Measurements from ENCODE around the gene MRPL22. TPM values are rescaled to one million over a fixed set of nuclear protein-coding genes. Genes with fewer than 3 reads are reported as not detected.

MRPL22 gene
- total RNA-seq, 1 donor from 2014 or later: 34.6 TPM

DNA sequence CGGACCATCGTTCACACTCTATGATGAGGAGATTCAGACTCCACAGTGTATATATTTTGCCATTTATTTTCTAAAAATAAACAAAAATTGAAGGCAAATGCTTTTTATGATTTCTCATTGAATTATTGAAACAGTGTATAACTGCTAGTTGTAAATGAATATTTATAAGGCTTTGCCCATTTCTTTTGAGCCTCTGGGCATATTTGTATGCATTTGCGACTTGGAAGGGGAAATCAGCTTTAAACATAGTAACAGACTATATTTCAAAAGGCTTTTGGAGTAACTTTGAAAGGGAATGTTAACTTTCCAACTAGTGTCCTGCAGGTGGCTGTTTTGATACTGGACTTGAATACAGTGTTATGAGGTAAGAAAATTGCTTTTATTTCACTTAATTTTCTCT lies 26.0 kb downstream of the MRPL22 start:
- DNase-seq (ENCODE audit: low spot score): no peak
- Mint-ChIP-seq H3K36me3 (ENCODE audit: low read depth) (peaks cover 7% of the 10 kb centered on the region), H3K27ac (ENCODE audit: unreplicated experiment) (no peak overlapping the region), H3K9me3 (ENCODE audit: low read depth) (no peaks in the 10 kb centered on the region), H3K4me1 (ENCODE audit: low read depth) (peaks cover 7% of the 10 kb centered on the region), H3K27me3 (ENCODE audit: low read depth) (no peaks in the 10 kb centered on the region), H3K4me3 (ENCODE audit: unreplicated experiment) (no peak overlapping the region)
- TF ChIP-seq, protein P1, sequence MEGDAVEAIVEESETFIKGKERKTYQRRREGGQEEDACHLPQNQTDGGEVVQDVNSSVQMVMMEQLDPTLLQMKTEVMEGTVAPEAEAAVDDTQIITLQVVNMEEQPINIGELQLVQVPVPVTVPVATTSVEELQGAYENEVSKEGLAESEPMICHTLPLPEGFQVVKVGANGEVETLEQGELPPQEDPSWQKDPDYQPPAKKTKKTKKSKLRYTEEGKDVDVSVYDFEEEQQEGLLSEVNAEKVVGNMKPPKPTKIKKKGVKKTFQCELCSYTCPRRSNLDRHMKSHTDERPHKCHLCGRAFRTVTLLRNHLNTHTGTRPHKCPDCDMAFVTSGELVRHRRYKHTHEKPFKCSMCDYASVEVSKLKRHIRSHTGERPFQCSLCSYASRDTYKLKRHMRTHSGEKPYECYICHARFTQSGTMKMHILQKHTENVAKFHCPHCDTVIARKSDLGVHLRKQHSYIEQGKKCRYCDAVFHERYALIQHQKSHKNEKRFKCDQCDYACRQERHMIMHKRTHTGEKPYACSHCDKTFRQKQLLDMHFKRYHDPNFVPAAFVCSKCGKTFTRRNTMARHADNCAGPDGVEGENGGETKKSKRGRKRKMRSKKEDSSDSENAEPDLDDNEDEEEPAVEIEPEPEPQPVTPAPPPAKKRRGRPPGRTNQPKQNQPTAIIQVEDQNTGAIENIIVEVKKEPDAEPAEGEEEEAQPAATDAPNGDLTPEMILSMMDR (IDR thresholded peaks at IDR 0.05): no peak

DNA sequence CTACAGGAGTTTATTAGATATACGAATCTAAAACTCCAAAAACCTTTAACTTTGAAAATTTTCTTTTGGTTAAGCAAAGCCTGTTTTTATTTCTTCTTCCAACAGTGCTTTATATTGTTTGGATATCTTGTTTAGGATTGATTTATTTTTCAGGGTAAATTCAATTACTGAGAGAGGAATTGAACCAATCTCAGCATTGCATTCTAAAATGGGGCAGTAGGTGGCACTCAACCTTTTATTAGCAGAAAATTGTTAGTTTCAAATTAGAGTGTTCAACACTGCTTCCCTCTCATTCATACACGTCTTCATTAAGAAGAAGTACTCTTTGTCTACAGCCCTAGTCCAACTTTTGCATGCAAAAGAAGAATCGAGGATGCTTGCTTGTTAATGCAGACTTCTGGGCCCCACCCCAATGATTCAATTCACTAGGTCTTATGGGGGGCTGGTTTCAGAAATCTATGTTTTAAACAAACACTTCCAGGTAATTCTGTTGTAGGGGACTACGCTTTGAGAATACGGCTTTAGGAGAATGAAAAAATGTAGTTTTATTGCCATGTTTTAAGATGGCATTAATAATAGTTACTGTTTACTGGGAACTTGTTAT lies 26.6 kb downstream of the MRPL22 start:
- Mint-ChIP-seq H3K27me3 (ENCODE audit: low read depth) (no peaks in the 10 kb centered on the region), H3K4me3 (ENCODE audit: unreplicated experiment) (no peak overlapping the region), H3K36me3 (ENCODE audit: low read depth) (peaks cover 7% of the 10 kb centered on the region), H3K27ac (ENCODE audit: unreplicated experiment) (no peak overlapping the region), H3K9me3 (ENCODE audit: low read depth) (no peaks in the 10 kb centered on the region), H3K4me1 (ENCODE audit: low read depth) (peaks cover 7% of the 10 kb centered on the region)
- no peak for DNase-seq (ENCODE audit: low spot score)
- TF ChIP-seq, protein P1 (IDR thresholded peaks at IDR 0.05): peak; percentile 80

DNA sequence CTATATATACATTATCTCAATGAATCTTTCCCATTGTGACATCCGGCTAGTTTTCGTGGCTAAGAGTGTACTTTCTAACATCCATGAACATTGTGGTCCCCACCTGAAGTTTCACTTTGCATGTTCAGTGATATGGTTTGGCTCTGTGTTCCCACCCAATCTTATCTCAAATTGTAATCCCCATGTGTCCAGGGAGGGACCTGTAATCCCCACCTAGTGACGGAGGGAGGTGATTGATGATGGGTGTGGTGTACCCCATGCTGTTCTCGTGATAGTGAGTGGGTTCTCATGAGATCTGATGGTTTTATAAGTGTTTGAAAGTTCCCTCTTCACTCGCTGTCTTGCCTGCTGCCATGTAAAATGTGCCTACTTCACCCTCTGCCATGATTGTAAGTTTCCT lies 28.1 kb downstream of the MRPL22 start:
- no peak overlapping the region for H3K27ac Mint-ChIP-seq (ENCODE audit: unreplicated experiment)
- no peak overlapping the region for H3K4me3 Mint-ChIP-seq (ENCODE audit: unreplicated experiment)
- no peaks in the 10 kb centered on the region for H3K9me3 Mint-ChIP-seq (ENCODE audit: low read depth)
- TF ChIP-seq, protein P1 (IDR thresholded peaks at IDR 0.05): no peak
- H3K27me3 Mint-ChIP-seq (ENCODE audit: low read depth): no peaks in the 10 kb centered on the region
- H3K36me3 Mint-ChIP-seq (ENCODE audit: low read depth): peaks cover 7% of the 10 kb centered on the region
- no peak for DNase-seq (ENCODE audit: low spot score)
- peaks cover 7% of the 10 kb centered on the region for H3K4me1 Mint-ChIP-seq (ENCODE audit: low read depth)

DNA sequence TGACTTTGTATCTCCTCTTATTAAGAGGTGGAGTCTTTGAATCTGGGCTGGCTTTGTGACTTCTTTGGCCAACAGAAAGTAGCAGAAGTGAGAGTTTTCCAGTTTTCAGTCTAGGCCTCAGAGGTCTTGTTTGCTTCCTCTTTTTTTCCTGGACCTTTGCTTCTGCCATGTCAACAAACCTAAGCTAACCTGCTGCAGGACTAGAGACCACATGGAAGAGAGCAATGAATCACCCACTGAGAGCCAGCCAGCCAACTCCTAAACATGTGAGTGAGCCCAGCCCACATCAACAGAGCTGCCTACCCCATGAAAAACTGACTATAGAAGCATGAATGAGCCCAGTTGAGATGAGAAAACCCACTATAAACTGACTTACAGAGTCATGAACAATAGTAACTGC lies 29.9 kb downstream of the MRPL22 start:
- no peak overlapping the region for H3K27ac Mint-ChIP-seq (ENCODE audit: unreplicated experiment)

DNA sequence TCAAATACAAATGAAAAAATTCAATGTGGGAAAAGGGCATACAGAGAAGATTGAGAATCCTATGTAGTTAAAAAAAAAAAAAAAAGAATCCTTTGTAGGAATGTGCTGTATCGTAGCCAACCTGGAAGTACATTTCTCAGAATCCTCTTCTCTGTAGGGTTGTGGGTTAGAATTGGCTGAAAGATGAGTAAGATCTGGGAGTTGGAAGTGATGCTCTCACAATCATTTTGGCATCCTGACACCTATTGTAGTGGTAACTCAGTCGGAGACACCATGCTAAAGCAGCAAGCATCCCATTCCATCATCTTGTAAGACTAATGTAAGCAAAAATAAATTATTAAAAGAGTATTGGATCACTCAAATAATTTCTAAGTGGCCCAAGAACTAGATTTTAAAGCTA lies 30.6 kb downstream of the MRPL22 start:
- peak overlapping the region; percentile 61 for H3K27ac Mint-ChIP-seq (ENCODE audit: unreplicated experiment)
- peaks cover 3% of the 10 kb centered on the region for H3K4me1 Mint-ChIP-seq (ENCODE audit: low read depth)
- no peaks in the 10 kb centered on the region for H3K27me3 Mint-ChIP-seq (ENCODE audit: low read depth)
- H3K9me3 Mint-ChIP-seq (ENCODE audit: low read depth): no peaks in the 10 kb centered on the region
- DNase-seq (ENCODE audit: low spot score): no peak
- no peak overlapping the region for H3K4me3 Mint-ChIP-seq (ENCODE audit: unreplicated experiment)
- H3K36me3 Mint-ChIP-seq (ENCODE audit: low read depth): peaks cover 5% of the 10 kb centered on the region
- TF ChIP-seq, protein P1 (IDR thresholded peaks at IDR 0.05): no peak

More for the DNA sequence above, 29.9 kb downstream of the MRPL22 start:
- TF ChIP-seq, protein P1 (IDR thresholded peaks at IDR 0.05): no peak
- no peak for DNase-seq (ENCODE audit: low spot score)
- no peaks in the 10 kb centered on the region for H3K27me3 Mint-ChIP-seq (ENCODE audit: low read depth)
- peaks cover 7% of the 10 kb centered on the region for H3K4me1 Mint-ChIP-seq (ENCODE audit: low read depth)
- no peaks in the 10 kb centered on the region for H3K9me3 Mint-ChIP-seq (ENCODE audit: low read depth)
- H3K4me3 Mint-ChIP-seq (ENCODE audit: unreplicated experiment): no peak overlapping the region
- H3K36me3 Mint-ChIP-seq (ENCODE audit: low read depth): peaks cover 7% of the 10 kb centered on the region
